Mesendoderm (in vitro differentiated cells): ENCODE data around the gene MYBPHL.

ENCODE experiments used
- DNase-seq: peaks from one replicate; pipeline ENCODE4 v3.0.0; 2013
- H2AK5ac ChIP-seq: 2 replicates; pipeline ENCODE4 v1.6.1; 2013; ENCODE audit warnings: low read length, inconsistent platforms
- H2BK120ac ChIP-seq: 2 replicates; pipeline ENCODE4 v1.6.1; 2013; ENCODE audit warnings: low read depth, mild to moderate bottlenecking, low read length, moderate library complexity, mixed read lengths
- H2BK15ac ChIP-seq: replicated peaks from 2 replicates; pipeline ENCODE4 v1.6.1; 2013; ENCODE audit warnings: low read depth, mild to moderate bottlenecking, moderate library complexity
- H2BK5ac ChIP-seq: 2 replicates; pipeline ENCODE4 v1.6.1; 2013; ENCODE audit warnings: low read length, inconsistent platforms
- H3K18ac ChIP-seq: 2 replicates; pipeline ENCODE4 v1.6.1; 2013; ENCODE audit warnings: mild to moderate bottlenecking, low read length, mixed read lengths
- H3K23ac ChIP-seq: one replicate; pipeline ENCODE4 v1.6.1; 2013; ENCODE audit warnings: low read length
- H3K27ac ChIP-seq: 2 replicates; pipeline ENCODE4 v1.5.1; 2013; ENCODE audit warnings: low read depth, mild to moderate bottlenecking, inconsistent platforms, low read length, moderate library complexity
- H3K27me3 ChIP-seq: 2 replicates; pipeline ENCODE4 v1.6.1; 2013; ENCODE audit warnings: low read length, control low read depth, mild to moderate bottlenecking, inconsistent platforms; ENCODE audit not compliant: insufficient read depth, poor library complexity
- H3K36me3 ChIP-seq: 2 replicates; pipeline ENCODE4 v1.6.1; 2013; ENCODE audit warnings: low read length, inconsistent platforms; ENCODE audit not compliant: control insufficient read depth, insufficient read depth
- H3K4ac ChIP-seq: one replicate; pipeline ENCODE4 v1.6.1; 2013; ENCODE audit warnings: low read depth, mild to moderate bottlenecking, low read length, moderate library complexity
- H3K4me1 ChIP-seq: 2 replicates; pipeline ENCODE4 v1.6.1; 2013; ENCODE audit warnings: low read depth, low read length, inconsistent platforms; ENCODE audit not compliant: control insufficient read depth
- H3K4me2 ChIP-seq: 2 replicates; pipeline ENCODE4 v1.6.1; 2013; ENCODE audit warnings: low read length
- H3K4me3 ChIP-seq: 2 replicates; pipeline ENCODE4 v1.5.1; 2013; ENCODE audit warnings: mild to moderate bottlenecking, low read length
- H3K56ac ChIP-seq: one replicate; pipeline ENCODE4 v1.6.1; 2013; ENCODE audit warnings: low read length
- H3K79me1 ChIP-seq: 2 replicates; pipeline ENCODE4 v1.6.1; 2013; ENCODE audit warnings: low read length, inconsistent platforms
- H3K79me2 ChIP-seq: 2 replicates; pipeline ENCODE4 v1.6.1; 2013; ENCODE audit warnings: mild to moderate bottlenecking, low read length; ENCODE audit not compliant: control insufficient read depth, insufficient read depth
- H3K9ac ChIP-seq: 2 replicates; pipeline ENCODE4 v1.6.1; 2013; ENCODE audit warnings: low read length, inconsistent platforms
- H4K5ac ChIP-seq: one replicate; pipeline ENCODE4 v1.6.1; 2013; ENCODE audit warnings: low read length
- H4K8ac ChIP-seq: one replicate; pipeline ENCODE4 v1.6.1; 2013; ENCODE audit warnings: low read depth, mild to moderate bottlenecking, control low read depth, low read length, moderate library complexity
- WGBS: extraction: QIAGEN DNeasy Blood & Tissue Kit; methylation state at CpG from one replicate; pipeline ENCODE4 v1.1.7; 2013; ENCODE audit warnings: low lambda C conversion rate, missing lambda C conversion rate; ENCODE audit not compliant: insufficient coverage; ENCODE audit errors: extremely low coverage; 5-methylcytosine and 5-hydroxymethylcytosine counted together

Gene MYBPHL

DNA sequence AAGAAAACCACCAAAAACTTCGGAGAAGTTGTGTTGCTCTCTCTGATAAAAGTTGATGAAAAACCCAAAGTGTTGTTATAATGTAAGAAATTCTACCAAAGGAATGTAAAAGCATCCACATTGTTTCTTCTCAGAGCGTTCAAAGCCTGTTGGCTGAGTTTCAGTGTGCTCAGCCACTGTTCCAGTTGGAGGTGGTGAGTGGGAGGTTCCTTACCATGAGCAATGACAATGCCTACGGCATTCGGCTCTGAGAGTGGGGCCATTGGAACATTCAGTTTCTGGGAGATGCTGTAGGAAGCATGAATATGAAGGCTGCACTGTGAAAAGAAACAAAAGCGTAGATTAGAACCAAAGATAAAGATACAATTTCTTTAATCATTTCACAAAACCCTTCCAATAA lies 20.5 kb upstream of the MYBPHL start:
- DNase-seq, result no peak
- H3K79me1 ChIP-seq, result no peaks in the 10 kb centered on the region
- H3K4me1 ChIP-seq, result no peaks in the 10 kb centered on the region
- no peak overlapping the region for H4K8ac ChIP-seq
- no peak overlapping the region for H2BK5ac ChIP-seq
- H3K27me3 ChIP-seq, result no peaks in the 10 kb centered on the region
- no peak overlapping the region for H3K23ac ChIP-seq
- no peak overlapping the region for H3K9ac ChIP-seq
- no peak overlapping the region for H2BK120ac ChIP-seq
- no peak overlapping the region for H3K4ac ChIP-seq
- H4K5ac ChIP-seq, result no peak overlapping the region
- H3K27ac ChIP-seq, result no peak overlapping the region
- no peaks in the 10 kb centered on the region for H3K36me3 ChIP-seq
- H3K4me3 ChIP-seq, result no peak overlapping the region
- no peak overlapping the region for H2BK15ac ChIP-seq
- H3K79me2 ChIP-seq, result no peaks in the 10 kb centered on the region
- H3K56ac ChIP-seq, result no peak overlapping the region
- no peak overlapping the region for H3K18ac ChIP-seq
- WGBS, result no CpG with 5 or more reads among the region's 5 CpGs
- H3K4me2 ChIP-seq, result no peak overlapping the region
- H2AK5ac ChIP-seq, result no peak overlapping the region

DNA sequence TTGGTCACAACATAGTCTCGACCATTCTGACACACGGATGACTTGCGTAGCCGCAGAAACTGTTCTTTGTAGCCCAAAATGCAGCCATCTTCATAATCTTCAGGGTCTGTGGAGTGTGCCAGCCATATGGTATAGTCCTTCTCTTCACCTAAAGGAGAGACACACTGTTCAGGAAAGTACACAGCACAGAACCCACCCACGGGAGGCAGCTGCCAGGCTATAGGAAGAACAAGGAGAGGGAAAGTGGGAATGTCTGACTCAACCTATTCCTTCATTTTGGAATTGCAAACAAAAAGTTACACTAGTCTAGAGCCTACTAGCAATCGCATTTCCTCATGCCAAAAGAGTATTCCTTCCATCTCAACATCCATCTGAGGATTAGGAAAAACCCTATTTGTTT lies 16.2 kb upstream of the MYBPHL start:
- H2BK5ac ChIP-seq, result no peak overlapping the region
- no peaks in the 10 kb centered on the region for H3K36me3 ChIP-seq
- no peaks in the 10 kb centered on the region for H3K27me3 ChIP-seq
- no peak overlapping the region for H2AK5ac ChIP-seq
- H3K9ac ChIP-seq, result no peak overlapping the region
- no peak overlapping the region for H4K8ac ChIP-seq
- no peaks in the 10 kb centered on the region for H3K4me1 ChIP-seq
- no peak overlapping the region for H3K18ac ChIP-seq
- no peak overlapping the region for H3K4ac ChIP-seq
- no peak overlapping the region for H3K4me3 ChIP-seq
- no peak overlapping the region for H3K4me2 ChIP-seq
- no peak overlapping the region for H2BK15ac ChIP-seq
- no peak overlapping the region for H2BK120ac ChIP-seq
- no peak for DNase-seq
- no peak overlapping the region for H4K5ac ChIP-seq
- H3K79me2 ChIP-seq, result no peaks in the 10 kb centered on the region
- H3K23ac ChIP-seq, result no peak overlapping the region
- no peak overlapping the region for H3K56ac ChIP-seq
- H3K27ac ChIP-seq, result no peak overlapping the region
- no peaks in the 10 kb centered on the region for H3K79me1 ChIP-seq
- WGBS, result no CpG with 5 or more reads among the region's 6 CpGs

DNA sequence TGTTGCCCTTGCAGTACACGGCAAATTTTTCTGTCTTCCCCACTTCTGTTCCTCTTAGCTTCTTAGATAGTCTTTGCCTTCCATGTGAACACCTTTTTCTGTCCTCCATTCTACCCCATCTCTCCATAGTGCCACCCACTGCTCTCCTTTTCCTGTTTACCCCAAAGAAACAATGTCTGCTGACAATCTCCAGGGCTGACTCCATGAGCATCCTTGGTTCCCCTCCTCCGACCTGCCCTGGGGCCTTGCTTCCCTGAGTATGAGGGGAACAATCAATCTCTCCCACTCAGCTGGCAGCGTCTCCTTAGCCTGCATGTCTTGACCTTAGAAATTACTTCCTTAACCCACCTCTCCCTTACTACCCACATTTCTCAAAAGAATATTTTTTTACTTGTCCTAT lies 12.3 kb upstream of the MYBPHL start:
- H3K36me3 ChIP-seq, result no peaks in the 10 kb centered on the region
- no peak overlapping the region for H2BK15ac ChIP-seq
- no peaks in the 10 kb centered on the region for H3K79me1 ChIP-seq
- no peaks in the 10 kb centered on the region for H3K27me3 ChIP-seq
- H3K4me3 ChIP-seq, result no peak overlapping the region
- no peak overlapping the region for H2BK5ac ChIP-seq
- H2AK5ac ChIP-seq, result no peak overlapping the region
- no peak overlapping the region for H3K18ac ChIP-seq
- no peak overlapping the region for H3K27ac ChIP-seq
- no peak overlapping the region for H3K56ac ChIP-seq
- no peak overlapping the region for H3K4me2 ChIP-seq
- no CpG with 5 or more reads among the region's 3 CpGs for WGBS
- H4K5ac ChIP-seq, result no peak overlapping the region
- no peaks in the 10 kb centered on the region for H3K4me1 ChIP-seq
- peak; percentile 65 for DNase-seq
- H2BK120ac ChIP-seq, result no peak overlapping the region
- H3K9ac ChIP-seq, result no peak overlapping the region
- H3K23ac ChIP-seq, result no peak overlapping the region
- no peaks in the 10 kb centered on the region for H3K79me2 ChIP-seq
- no peak overlapping the region for H4K8ac ChIP-seq
- H3K4ac ChIP-seq, result no peak overlapping the region

GRCh38 chr1:109316506-109316905 lies 9.7 kb upstream of the MYBPHL start:
- Histone ChIP-seq H3K9ac (no peak overlapping the region), H3K36me3 (no peaks in the 10 kb centered on the region), H2BK120ac (no peak overlapping the region), H3K4me3 (no peak overlapping the region), H3K79me2 (no peaks in the 10 kb centered on the region), H2BK5ac (no peak overlapping the region), H4K8ac (no peak overlapping the region), H3K4ac (no peak overlapping the region), H3K23ac (no peak overlapping the region), H3K18ac (no peak overlapping the region), H3K4me2 (no peak overlapping the region), H3K4me1 (no peaks in the 10 kb centered on the region), H3K56ac (no peak overlapping the region), H3K27ac (no peak overlapping the region), H2AK5ac (no peak overlapping the region), H4K5ac (no peak overlapping the region), H2BK15ac (no peak overlapping the region), H3K79me1 (no peaks in the 10 kb centered on the region), H3K27me3 (no peaks in the 10 kb centered on the region)
- WGBS, result no CpG with 5 or more reads among the region's 1 CpG
- DNase-seq, result no peak

GRCh38 chr1:109315288-109315687 lies 8.5 kb upstream of the MYBPHL start:
- H3K36me3 ChIP-seq, result no peaks in the 10 kb centered on the region
- WGBS, result no CpG with 5 or more reads among the region's 4 CpGs

DNA sequence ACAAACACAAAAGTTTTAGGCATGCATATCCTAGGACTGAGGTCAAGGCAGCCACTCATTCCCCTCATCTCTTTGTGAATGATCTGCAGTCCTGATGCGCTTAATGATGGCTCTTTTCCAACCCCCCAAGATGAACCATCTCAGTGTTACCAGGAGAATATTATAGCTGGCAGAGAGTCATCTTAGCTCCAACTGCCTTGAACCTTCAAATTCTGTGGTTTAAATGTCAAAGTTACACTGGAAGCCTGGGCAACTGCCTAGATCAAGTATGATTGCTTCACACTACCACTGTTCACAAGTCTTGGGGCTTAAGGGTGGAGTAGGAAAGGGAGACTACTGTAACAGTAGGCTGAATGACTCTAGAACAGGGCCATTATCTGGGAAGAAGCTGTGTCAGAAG lies 8.0 kb upstream of the MYBPHL start:
- no peak for DNase-seq
- no CpG with 5 or more reads among the region's 1 CpG for WGBS
- no peak overlapping the region for H3K4me2 ChIP-seq
- no peaks in the 10 kb centered on the region for H3K4me1 ChIP-seq
- no peaks in the 10 kb centered on the region for H3K79me2 ChIP-seq
- no peaks in the 10 kb centered on the region for H3K27me3 ChIP-seq
- no peak overlapping the region for H3K56ac ChIP-seq
- no peak overlapping the region for H3K4me3 ChIP-seq
- no peak overlapping the region for H4K5ac ChIP-seq
- H4K8ac ChIP-seq, result no peak overlapping the region
- no peaks in the 10 kb centered on the region for H3K36me3 ChIP-seq
- H3K79me1 ChIP-seq, result no peaks in the 10 kb centered on the region
- H2AK5ac ChIP-seq, result no peak overlapping the region
- no peak overlapping the region for H2BK5ac ChIP-seq
- no peak overlapping the region for H3K23ac ChIP-seq
- no peak overlapping the region for H3K18ac ChIP-seq
- no peak overlapping the region for H3K4ac ChIP-seq
- no peak overlapping the region for H3K27ac ChIP-seq
- H2BK120ac ChIP-seq, result no peak overlapping the region
- no peak overlapping the region for H2BK15ac ChIP-seq
- no peak overlapping the region for H3K9ac ChIP-seq

More at GRCh38 chr1:109315288-109315687, 8.5 kb upstream of the MYBPHL start:
- Histone ChIP-seq H3K79me1 (no peaks in the 10 kb centered on the region), H3K4me1 (no peaks in the 10 kb centered on the region), H3K27ac (no peak overlapping the region), H3K4me3 (no peak overlapping the region), H3K79me2 (no peaks in the 10 kb centered on the region), H3K23ac (no peak overlapping the region), H3K9ac (no peak overlapping the region), H3K4ac (no peak overlapping the region), H2AK5ac (no peak overlapping the region), H3K27me3 (no peaks in the 10 kb centered on the region), H3K18ac (no peak overlapping the region), H4K5ac (no peak overlapping the region), H2BK15ac (no peak overlapping the region), H3K56ac (no peak overlapping the region), H3K4me2 (no peak overlapping the region), H2BK120ac (no peak overlapping the region), H2BK5ac (no peak overlapping the region), H4K8ac (no peak overlapping the region)
- no peak for DNase-seq
